CD4-positive, alpha-beta T cell treated with Interleukin-17A for 1 hour (primary cell): ENCODE results near the gene ARHGAP10.

Experiments used
- DNase-seq: peaks from one replicate; pipeline ENCODE4 v3.0.0-alpha.2; 2020

ARHGAP10 gene

GRCh38 chr4:148109216-148109615 lies 377.3 kb downstream of the ARHGAP10 start:
- no peak for DNase-seq

GRCh38 chr4:148110169-148110568 lies 378.3 kb downstream of the ARHGAP10 start:
- no peak for DNase-seq

GRCh38 chr4:148112231-148112982 lies 380.5 kb downstream of the ARHGAP10 start:
- no peak for DNase-seq

GRCh38 chr4:148114436-148114835 lies 382.5 kb downstream of the ARHGAP10 start:
- no peak for DNase-seq

- no peak for DNase-seq
Observed at GRCh38 chr4:148116264-148116663, 384.4 kb downstream of the ARHGAP10 start.

GRCh38 chr4:148116969-148117368 lies 385.1 kb downstream of the ARHGAP10 start:
- DNase-seq, result no peak

GRCh38 chr4:148118179-148118578 lies 386.3 kb downstream of the ARHGAP10 start:
- DNase-seq, result no peak

GRCh38 chr4:148118633-148119032 lies 386.7 kb downstream of the ARHGAP10 start:
- no peak for DNase-seq

- no peak for DNase-seq
Observed at GRCh38 chr4:148120216-148120615, 388.3 kb downstream of the ARHGAP10 start.
